ENCODE results near the gene HDAC1. TPM values are rescaled to one million over a fixed set of nuclear protein-coding genes. Genes with fewer than 3 reads are reported as not detected.

The HDAC1 gene
- total RNA-seq, 1 experiment from 2014 or later = 99.1 TPM

DNA sequence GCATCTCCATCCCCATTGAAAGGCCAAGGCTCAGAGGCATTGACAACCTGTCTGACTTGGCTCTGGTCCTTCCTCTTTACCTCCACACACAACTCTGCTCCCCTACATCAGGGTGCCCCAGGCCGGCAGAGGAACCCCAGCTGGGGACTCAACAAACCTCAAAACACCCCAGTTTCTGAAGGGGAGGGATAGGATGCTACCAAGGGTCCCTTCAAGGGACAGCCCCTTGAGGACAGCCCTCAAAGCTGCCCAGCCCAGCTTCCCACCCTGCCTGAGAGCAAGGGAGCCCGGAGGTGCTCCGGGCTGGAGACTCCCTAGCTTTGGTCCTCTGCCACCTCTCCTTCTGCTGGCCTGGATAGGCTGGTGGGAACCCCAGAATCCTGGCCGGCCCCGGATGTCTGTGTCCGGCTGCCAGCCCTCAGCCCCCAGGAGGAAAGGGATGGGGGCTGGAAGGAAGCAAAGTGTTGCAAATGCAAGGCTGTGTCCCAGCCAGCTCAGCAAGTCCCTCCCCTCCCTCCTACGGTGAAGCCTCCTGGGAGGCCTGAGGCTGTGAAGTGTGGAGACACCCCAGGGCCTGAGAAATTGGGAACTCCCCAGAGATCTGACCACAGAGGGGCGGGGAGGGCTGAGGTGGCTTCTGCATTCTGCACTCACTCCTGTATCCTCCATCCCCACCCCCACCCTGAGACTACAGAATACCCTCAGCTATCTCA is 45.2 kb downstream of the HDAC1 start:
- in situ Hi-C loops (cut with HindIII; ENCODE audit: low pct_unique_long_range_greater_than_20kb, low sequenced_read_pairs) = no loop called here

DNA sequence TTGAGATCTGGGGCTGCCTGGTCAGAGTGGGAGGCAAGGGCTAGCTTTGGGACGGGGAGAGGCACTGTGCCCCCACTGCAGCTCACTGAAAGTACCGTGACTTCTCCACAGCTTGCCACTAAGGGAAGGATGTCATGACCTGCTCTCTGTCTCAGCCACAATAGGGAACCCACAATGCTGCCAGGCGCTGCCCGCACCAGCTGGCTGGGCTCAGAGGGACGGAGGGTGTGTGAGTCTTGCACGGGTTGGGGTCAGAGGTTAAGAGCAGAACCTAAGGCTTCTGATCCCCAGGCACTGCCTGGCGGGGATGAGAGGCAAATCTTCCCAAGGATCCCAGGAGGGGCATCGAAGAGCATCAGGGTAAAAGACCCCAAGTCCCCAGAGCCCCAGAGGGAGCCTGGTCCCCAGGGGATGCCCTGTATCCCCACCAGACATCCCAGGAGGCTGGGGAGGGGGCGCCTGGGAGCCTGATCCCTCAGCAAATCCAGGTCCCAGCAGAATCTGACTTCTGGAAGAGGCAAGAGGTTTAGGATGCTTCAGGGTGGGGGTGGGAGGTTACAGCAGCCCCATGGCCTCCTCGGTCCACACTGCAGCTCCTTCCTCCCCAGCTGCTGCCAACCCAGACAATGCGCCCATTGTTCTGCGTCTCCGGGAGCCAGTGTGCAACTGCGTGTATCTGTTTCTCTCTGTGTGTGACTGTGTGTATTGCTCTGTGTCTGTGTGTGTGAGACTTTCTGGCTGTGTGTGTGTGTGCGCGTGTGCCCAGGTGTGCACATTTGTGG is 46.2 kb downstream of the HDAC1 start:
- DNase-seq (ENCODE audit: low read depth, low spot score) = peak; percentile 86

More for the DNA sequence above, 45.2 kb downstream of the HDAC1 start:
- DNase-seq (ENCODE audit: low read depth, low spot score) = no peak

DNA sequence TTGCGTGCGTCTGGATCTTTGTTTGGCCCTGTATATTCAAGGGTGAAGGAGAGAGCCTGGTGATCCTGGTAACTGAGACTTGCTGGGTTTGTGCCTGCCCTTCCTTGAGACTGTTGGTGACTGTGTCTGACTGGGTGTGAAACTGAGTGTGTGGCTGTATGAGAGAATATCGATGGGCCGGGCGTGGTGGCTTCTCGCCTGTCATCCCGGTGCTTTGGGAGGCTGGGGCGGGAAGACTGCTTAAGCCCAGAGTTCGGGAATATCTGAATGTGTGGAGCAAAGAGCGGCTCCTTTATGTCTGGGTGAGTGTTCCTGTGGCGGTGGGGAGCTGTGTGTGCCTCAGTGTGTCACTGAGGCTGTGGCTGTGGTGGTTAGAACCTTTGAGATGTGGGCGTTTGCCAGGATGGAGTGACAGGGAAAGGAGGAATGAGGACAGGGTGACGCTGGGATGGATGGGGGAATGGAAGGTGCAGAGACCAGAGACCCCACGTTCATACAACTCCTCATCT is 46.8 kb downstream of the HDAC1 start:
- in situ Hi-C loops (cut with HindIII; ENCODE audit: low pct_unique_long_range_greater_than_20kb, low sequenced_read_pairs) = no loop called here
- no peak for DNase-seq (ENCODE audit: low read depth, low spot score)

More for the DNA sequence above, 46.2 kb downstream of the HDAC1 start:
- in situ Hi-C loops (cut with HindIII; ENCODE audit: low pct_unique_long_range_greater_than_20kb, low sequenced_read_pairs) = no loop called here

DNA sequence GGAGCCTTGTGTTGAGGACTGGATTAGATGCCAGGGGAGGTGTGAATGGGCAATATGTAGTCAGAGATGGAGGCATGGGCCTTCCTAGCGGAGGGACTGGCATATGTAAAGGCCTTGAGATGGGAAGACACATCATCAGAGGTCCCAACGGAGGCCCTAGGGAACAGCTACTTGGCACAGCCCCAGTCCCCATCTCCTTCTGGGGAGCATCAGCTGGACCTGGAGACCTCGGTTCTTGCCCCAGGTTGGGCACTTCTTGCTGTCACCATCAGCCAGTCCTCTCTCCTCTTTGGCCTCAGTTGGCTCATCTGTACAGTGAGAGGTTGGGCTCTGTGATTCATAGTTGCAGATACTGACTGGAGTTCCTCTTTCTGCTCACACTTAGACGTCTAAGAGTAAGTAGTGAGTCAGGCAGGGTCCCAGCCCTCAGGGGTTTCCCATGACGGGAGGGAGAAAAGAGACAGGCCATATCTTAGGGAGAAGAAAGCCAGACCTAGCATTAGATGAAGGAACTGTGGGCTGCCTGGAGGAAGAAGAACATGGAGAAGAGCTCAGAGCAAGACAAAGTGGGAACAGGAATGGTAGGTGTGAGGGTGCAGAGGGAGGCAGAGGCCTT is 47.6 kb downstream of the HDAC1 start:
- in situ Hi-C loops (cut with HindIII; ENCODE audit: low pct_unique_long_range_greater_than_20kb, low sequenced_read_pairs) = no loop called here
- DNase-seq (ENCODE audit: low read depth, low spot score) = no peak

DNA sequence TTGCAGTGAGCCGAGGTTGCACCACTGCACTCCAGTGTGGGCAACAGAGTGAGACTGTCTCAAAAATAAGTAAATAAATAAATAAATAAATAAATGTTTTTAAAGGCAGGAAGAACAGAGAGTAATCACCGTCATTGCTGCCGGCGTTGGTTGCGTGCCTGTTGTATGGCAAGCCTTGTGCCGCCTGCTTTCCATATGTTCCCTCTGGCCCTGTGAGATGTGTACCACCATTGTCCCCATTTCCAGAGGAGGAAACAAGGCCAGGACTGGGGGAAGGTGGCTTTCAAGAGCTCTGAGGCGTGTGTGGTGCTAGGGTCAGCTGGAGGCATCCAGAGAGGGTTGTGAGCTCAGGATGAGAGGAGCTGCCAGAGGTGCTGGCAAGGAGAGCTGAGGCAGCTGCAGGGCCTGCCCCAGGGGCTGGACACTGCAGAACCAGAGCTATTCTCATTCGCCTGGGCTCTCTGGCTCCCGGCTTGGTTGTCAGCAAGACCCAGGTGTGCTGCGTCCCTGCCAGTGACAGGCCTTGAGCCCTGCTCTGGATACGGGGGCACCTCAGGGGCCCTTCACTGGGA is 49.4 kb downstream of the HDAC1 start:
- no peak for DNase-seq (ENCODE audit: low read depth, low spot score)
- in situ Hi-C loops (cut with HindIII; ENCODE audit: low pct_unique_long_range_greater_than_20kb, low sequenced_read_pairs) = no loop called here

DNA sequence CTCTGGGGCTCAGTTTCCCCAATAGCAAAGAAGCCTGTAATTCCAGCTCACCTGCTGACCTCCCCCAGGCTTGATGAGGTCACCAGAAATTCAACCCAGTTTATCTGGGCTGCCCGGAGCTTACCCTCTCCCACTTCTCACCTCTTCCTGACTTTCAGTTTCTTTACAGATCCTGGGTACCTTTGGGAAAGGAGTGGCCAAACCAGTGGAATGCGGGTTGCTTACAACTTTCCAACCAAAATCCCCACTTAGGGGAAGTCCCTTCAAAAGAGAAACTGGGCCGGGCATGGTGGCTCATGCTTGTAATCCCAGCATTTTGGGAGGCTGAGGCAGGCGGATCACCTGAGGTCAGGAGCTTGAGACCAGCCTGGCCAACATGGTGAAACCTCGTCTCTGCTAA is 50.1 kb downstream of the HDAC1 start:
- DNase-seq (ENCODE audit: low read depth, low spot score) = no peak
- in situ Hi-C loops (cut with HindIII; ENCODE audit: low pct_unique_long_range_greater_than_20kb, low sequenced_read_pairs) = no loop called here

DNA sequence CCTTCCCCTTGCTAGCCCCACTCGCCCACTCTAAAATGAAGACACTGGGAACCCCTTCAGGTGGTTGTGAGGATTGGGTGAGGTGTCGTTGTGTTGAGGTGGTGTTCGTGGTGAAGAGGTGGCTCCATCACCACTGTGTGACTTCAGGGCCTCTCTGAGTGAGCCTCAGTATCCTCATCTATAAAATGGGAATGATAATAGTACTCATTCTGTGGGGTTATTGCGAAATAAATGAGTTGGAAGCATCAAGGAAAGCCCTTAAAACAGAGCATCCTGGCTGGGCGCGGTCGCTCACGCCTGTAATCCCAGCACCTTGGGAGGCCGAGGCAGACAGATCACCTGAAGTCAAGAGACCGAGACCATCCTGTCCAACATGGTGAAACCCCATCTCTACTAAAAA is 50.8 kb downstream of the HDAC1 start:
- in situ Hi-C loops (cut with HindIII; ENCODE audit: low pct_unique_long_range_greater_than_20kb, low sequenced_read_pairs) = no loop called here
- DNase-seq (ENCODE audit: low read depth, low spot score) = no peak

DNA sequence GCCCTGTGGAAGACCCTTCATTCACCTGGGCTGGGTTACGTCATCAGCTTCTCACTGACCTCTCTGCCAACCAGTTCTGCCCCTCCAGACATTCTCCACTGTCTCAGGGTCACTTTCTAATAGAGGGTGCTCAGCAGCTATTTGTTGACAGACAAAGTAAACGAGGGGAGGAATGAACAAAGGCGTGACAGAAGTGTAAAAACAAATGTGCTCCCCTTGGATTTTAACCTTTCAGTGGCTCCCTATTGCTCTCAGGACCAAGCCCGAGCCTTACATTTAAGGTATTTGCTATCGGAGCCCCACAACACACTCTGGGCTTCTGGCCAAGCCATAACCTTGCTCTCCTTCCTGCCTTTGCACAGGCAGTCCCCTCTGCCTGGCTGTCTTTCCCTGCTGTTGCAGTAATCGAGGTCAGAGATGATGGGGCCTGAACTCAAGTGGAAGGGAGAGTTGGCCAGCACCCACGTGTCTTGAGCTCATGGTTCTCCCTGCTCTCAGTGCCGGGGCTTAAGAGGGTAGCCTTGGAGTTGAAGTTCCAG is 53.5 kb downstream of the HDAC1 start:
- in situ Hi-C loops (cut with HindIII; ENCODE audit: low pct_unique_long_range_greater_than_20kb, low sequenced_read_pairs) = no loop called here
- DNase-seq (ENCODE audit: low read depth, low spot score) = no peak

DNA sequence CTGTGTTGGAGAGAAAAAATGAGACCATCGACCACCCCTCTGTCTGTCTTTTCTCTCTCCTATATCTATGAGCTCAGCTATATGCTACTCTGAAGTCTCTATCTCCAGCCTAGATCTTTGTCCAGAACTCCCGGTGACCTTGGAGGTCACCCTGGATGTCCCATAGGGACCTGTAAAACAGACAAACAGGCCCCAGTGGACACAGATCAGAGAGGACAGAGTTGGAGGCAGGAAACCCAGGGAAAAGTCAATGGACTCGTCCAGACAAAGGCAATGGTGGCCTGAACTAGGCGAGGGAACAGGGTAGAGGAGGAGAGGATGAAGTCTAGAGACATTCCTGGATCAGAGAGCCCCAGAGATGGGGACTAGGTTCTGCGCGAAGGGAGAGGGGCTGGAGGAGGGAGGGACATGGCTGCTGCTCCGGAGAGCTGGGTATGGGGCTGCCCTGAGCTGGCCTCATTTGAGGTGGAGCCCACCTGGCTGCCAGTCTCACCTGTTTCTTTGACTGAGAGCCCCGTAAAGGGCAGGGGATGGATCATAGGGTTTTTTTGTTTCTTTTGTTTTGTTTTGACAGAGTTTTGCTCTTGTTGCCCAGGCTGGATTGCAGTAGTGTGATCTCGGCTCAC is 54.8 kb downstream of the HDAC1 start:
- in situ Hi-C loops (cut with HindIII; ENCODE audit: low pct_unique_long_range_greater_than_20kb, low sequenced_read_pairs) = no loop called here
- no peak for DNase-seq (ENCODE audit: low read depth, low spot score)

DNA sequence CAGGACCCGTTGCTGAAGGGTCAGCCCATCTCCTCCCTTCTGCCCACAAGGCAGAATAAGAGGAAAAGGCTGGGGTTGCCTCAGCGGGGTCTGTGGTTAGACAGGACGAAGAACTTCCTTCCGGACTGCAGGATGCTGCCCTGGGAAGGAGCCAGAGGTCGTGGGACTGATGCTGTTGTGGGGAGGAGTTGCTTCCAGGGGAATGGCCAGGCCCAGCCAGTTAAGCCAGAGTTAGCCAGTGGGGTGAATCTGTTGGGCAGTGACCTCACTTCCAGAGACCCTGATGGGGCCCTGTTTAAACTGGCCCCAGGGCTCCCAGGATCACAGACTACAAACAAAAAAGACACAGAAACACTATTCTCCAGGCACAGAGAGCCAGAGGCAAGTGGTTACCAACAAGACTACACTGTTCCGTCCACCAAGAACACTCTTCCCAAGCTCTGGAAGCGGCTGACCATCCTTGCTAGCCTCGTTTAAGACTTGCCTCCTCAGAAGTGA is 57.4 kb downstream of the HDAC1 start:
- in situ Hi-C loops (cut with HindIII; ENCODE audit: low pct_unique_long_range_greater_than_20kb, low sequenced_read_pairs) = no loop called here
- peak; percentile 77 for DNase-seq (ENCODE audit: low read depth, low spot score)

DNA sequence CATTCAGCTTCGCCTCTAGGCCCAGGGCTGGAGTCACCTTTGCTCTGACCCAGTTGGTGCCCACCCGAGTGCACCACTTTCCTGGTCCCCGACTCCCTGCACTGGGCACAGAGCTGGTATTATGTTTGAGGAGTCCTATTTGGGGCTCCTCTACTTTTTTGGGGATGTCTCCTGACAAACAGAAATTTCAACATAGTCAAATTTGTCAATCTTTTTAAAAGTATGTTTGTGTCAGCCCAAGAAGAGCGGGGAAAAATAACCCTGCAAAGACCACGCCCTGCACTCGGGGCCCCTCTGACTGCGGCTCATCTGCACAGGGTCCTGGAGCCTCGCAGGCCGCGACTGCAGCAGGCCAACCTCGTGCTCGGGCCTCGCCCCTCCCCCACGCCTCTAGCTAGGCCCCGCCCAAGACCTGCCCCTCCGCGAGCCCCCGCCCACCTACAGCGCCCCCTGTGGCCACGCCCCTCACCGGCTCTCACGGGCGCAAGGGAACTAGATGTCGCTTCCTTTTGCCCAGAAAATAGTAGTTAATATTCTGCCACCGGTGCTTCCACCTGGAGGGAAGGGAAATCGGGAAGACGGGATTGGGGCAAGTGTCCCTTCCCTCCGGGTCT is 59.0 kb downstream of the HDAC1 start:
- in situ Hi-C loops (cut with HindIII; ENCODE audit: low pct_unique_long_range_greater_than_20kb, low sequenced_read_pairs) = no loop called here
- DNase-seq (ENCODE audit: low read depth, low spot score) = peak; percentile 68

DNA sequence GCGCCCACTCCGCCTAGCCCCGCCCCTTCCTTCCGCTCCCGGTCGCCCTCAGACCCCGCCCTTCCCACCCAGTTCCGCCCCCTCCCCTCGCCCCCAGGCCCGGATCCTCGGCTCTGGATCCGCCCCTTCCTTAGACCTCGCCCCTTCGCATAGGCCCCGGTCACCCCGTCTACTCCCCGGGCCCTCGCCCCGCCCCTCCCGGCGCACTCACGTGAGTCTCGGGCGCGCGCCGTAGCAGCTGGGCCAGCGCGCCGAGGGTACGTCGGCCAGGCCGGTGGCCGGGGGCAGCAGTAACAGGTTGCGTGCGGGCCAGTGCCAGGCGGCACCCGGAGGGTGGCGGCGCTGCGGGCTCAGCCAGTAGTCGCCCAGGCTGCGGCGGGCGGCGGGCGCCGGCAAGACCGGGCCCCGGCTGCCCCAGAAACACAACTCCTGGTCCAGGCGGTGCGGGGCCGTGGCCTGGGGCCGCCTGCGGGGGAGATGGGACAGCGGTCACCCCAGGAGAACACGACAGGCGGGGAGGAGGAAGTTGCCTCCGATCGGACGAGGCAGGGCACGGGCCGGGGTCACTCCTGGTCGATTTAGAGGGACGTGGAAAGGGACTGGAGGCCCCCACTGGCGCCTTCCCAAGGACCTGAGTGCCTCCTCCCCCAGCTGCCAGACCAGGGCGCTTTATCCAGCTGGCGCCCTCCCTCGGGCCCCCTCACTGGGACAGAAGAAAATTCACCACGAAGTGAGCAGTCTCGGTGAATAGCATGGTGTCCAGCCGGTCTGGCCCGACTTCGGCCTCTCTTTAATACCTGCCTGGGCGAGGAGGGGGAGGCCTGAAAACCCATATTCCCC is 59.7 kb downstream of the HDAC1 start:
- in situ Hi-C loops (cut with HindIII; ENCODE audit: low pct_unique_long_range_greater_than_20kb, low sequenced_read_pairs) = no loop called here

DNA sequence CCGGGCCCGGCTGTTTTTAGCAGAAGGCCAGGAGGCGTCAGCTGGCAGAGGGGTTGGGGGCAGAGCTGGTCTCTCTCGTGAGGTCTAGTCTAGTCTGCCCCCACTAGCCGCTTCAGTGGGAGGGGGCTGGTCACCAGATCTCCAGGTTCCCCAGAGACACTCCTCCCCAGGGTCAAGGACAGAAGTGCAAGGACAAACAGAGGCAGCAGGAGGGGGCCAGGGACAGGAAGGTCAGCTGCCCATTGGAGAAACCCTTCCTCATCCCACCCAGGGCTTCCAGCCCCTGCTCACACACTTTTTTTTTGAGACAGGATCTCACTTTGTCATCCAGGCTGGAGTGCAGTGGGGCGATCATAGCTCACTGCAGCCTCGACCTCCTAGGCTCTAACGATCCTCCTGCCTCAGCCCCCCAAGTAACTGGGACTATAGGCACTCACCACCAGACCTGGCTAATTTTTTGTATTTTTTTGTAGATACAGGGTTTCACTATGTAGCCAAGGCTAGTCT is 60.4 kb downstream of the HDAC1 start:
- DNase-seq (ENCODE audit: low read depth, low spot score) = no peak
- in situ Hi-C loops (cut with HindIII; ENCODE audit: low pct_unique_long_range_greater_than_20kb, low sequenced_read_pairs) = no loop called here

More for the DNA sequence above, 59.7 kb downstream of the HDAC1 start:
- DNase-seq (ENCODE audit: low read depth, low spot score) = peak; percentile 93

DNA sequence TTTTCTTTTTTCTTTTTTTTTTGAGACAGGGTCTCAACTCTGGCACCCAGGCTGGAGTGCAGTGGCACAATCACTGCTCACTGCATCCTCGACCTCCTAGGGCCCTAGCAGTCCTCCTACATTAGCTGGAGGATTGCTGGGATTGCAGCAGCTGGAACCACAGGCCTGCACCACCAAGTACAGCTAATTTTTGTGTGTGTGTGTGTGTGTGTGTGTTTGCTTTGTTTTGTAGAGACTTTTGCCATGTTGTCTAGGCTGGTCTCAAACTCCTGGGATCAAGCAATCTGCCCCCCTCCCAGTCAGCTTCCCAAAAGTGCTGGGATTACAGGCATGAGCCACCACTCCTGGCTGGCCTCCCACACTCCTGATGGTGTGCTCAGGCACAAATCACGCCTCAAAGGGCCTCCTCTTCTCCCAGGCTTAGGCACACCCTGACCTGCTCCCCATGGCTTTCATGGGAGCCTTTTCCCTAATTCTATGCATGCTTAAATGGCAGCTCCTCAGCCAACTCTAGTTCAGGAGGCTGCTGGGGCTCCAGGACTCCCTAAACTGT is 61.0 kb downstream of the HDAC1 start:
- no peak for DNase-seq (ENCODE audit: low read depth, low spot score)
- in situ Hi-C loops (cut with HindIII; ENCODE audit: low pct_unique_long_range_greater_than_20kb, low sequenced_read_pairs) = no loop called here

DNA sequence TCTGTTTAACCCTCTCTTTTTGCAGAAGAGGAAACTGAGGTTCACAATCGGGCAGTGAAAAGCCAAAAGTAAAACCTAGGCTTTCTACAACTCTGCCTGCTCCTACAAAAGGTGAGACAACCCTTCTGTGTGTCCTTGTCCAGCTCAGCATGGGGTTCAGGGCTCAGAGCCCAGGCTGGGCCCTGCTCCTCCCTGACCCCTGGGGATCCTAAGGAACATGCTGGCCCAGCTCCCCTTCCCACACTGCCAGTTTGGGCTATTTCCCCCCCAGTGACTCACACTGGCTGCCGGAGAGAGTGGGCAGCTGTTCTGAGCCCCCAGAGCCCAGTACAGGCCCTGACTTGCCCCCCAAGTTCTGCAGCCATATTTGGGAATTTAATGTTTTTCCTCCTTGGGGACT is 61.5 kb downstream of the HDAC1 start:
- in situ Hi-C loops (cut with HindIII; ENCODE audit: low pct_unique_long_range_greater_than_20kb, low sequenced_read_pairs) = no loop called here
- no peak for DNase-seq (ENCODE audit: low read depth, low spot score)

All from SK-MEL-5 (cell line).